Stimulated activated CD4-positive, alpha-beta T cell treated with anti-CD3 and anti-CD28 coated beads, Interleukin-1b, Interleukin-23, amount 100 ng/mL, for 1 hour (primary cell): ENCODE measurements around the gene ELK3.

Source experiments
- DNase-seq, 2 donors: peaks; one replicate each; pipeline ENCODE4 v3.0.0-alpha.2; 2020; ENCODE audit warnings: low read depth in 2 of 2

The ELK3 gene

GRCh38 chr12:96212456-96213375 is 18.5 kb downstream of the ELK3 start:
- DNase-seq = no peak

DNA sequence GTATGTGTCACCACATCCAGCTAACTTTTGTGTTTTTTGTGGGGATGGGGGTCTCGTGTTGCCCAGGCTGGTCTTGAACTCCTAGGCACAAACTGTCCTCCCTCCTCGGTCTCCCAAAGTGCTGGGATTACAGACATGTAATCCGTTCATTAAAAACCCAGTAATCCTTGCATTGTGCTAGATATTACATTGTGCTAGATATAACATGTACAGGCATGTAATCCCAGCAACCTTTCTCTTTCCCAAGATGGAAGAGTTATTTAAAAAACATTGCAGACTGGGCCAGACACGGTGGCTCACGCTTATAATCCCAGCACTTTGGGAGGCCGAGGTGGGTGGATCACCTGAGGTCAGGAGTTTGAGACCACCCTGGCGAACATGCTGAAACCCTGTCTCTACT is 19.7 kb downstream of the ELK3 start:
- no peak for DNase-seq

- no peak for DNase-seq
Observed at GRCh38 chr12:96215919-96216273, 21.7 kb downstream of the ELK3 start.

DNA sequence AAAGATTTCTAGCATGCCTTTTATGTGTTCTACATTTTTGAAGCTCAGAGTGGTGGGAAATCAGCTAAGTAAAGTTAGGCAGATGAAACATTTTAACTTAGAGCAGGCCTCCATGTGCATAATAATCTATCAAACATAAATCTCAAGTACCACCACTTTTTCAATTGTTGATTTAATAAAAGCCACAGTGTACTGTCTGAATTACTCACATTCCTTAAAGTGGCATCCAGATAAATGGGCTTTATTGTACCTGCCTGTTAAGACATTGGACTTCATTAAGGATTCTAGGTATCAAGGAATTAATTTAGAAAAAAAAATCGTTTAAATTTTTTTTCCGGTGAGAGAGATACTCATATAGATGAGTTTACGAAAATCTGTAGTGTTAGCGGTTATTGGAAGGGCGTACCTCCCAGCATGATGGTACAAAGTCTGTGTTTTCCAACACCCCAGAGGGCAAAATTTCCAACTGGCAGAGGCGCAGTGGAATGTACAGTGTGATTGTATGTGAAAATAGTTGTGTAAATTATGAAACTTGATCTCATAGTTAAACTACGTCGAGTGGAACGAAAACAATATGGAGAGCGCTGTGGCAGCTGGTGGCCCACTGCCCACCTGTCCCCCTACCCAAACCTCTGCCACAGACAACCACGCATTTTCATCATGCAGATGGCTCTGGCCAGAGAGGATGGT is 25.0 kb downstream of the ELK3 start:
- no peak for DNase-seq

DNA sequence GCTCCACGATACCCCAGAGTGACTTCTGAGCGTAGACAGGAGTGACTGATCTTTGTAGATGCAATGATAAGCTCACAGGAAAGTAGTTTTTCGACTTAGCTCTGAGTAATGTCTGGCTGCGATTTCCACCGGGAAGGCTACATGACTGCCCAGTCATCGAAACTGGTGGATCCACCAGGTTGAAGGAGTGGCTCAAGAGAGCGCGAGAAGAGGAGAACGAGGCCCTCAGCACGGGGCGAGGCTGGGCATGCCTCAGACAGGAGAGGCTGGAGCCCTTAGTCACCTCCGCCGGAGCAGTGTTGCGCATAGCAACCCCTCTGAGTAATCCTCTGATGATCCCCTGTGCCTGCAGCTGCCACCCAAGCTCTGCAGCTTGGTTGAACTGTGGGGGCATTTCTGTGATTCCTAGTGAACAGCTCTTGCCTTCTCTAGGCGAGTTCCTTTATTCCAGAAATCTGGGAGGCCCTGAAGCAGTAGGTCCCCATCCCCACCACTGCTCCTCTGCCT is 25.6 kb downstream of the ELK3 start:
- no peak for DNase-seq

DNA sequence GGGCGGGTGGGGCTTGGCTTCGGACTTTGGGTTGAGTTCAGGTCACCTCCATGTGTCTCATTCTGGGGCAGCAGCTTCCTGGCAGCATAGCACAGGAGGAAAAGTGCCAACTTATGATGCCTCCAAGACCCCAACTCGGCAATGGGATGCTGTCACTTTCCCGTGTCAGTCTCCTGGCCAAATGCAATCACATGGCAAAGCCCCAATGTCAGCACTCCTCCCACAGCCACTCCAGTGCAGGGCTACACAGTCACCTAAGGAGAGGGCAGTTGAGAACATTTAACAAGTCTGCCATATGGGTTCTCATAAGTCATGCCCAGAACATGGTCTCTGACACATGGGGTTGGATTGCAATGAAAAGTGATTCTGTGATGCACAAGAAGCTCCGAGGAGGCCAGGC is 26.7 kb downstream of the ELK3 start:
- no peak for DNase-seq

GRCh38 chr12:96221391-96221790 is 27.2 kb downstream of the ELK3 start:
- no peak for DNase-seq

DNA sequence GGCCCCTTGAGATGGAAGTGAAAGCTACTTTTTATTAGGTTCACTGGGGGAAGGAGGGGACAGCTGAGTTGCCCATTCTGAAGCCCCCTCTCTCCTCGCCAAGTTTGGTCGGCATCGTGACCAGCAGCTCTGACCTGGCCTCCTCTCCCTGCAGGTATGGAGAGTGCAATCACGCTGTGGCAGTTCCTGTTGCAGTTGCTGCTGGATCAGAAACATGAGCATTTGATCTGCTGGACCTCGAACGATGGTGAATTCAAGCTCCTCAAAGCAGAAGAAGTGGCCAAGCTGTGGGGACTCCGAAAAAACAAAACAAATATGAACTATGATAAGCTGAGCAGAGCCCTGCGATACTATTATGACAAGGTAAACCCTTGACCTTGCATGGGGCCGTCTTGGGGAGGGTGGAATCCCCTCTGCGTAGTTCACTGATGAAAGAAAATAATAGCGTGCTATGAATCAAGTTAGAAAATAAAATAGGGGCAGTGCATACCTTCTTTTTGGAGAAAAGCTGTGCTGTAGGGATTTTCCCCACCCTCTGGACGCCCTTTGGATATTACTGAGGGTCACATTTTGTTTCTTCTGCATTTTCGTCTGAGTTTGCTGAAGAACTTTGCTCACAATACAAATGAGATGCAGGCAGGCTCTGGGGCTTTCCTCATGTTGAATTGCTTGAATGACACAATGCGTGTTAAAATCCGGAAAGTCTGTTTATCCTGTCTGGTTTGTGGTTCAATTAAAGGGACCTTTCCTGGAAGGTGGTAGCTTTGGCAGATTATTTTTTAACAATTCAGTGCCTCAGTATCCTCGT is 29.4 kb downstream of the ELK3 start:
- no peak for DNase-seq

DNA sequence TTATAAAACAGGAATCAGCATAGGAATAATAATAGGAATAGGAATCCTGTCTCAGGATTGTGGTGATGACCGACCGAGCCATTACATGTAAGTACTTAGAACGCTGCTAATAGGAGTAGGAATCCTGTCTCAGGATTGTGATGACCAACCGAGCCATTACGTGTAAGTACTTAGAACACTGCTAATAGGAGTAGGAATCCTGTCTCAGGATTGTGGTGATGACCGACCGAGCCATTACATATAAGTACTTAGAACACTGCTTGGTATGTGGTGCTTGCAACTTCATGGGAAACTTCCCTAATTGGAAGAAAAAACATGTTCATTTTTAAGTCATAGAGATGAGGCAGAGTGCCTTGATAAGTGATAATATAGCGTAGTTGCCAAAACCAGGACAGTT is 30.0 kb downstream of the ELK3 start:
- DNase-seq = no peak

DNA sequence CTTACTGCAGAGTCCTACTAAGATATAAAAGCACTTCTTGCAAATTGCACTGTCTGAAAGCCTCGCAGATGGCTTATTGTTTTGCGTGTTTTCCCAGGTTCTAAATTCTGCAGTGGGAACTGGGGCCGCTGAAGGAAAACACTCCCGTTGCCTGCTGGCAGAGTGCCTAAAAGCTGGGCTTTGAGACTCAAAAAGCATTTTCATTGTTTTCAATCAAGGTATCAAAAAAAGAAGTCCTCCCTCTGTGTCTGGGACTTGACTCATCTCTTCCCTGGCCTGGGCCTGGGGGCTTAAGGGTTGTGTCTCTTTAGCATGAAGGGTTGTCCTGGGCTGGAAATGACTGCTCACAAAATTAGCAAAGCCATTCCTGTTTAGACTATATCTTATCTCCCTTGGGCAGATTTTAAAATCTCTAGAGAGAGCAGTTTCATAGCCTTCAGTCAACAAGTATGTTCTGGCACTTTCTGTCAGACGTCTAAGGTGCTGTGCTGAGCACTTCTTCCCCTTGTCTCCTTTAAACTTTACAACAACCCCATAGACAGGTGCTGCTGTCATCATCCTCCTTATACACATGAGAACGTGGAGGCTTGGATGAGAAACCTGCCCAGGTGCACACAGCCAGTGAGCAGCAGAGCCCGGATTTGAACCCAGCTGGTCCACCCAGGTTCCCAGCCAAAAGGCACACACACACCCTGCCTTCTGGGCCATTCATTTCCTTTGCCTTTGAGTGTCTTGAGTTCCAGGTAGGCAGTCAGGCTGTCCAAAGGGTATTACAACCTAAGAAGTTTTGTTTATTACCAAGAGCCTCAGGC is 31.1 kb downstream of the ELK3 start:
- no peak for DNase-seq

DNA sequence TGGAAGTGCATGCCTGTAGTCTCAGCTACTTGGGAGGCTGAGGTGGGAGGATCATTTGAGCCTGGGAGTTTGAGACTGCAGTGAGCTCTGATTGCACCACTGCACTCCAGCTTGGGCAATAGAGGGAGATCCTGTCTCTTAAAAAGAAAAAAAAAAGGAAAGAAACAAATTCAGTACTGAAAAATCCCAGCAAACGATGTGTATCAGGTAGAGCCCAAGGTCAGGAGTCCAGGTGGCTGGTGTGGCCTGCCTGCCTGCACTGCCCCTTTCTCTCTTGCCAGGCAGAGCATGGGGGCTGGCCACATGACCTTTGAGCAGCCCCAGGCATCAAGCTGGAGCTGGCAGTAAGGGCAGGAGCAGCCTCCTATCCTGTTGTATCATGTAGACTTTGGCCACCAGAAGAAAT is 31.8 kb downstream of the ELK3 start:
- no peak for DNase-seq

- no peak for DNase-seq
Observed at GRCh38 chr12:96226401-96226800, 32.2 kb downstream of the ELK3 start.

- no peak for DNase-seq
Observed at GRCh38 chr12:96226801-96227348, 32.7 kb downstream of the ELK3 start.

- no peak for DNase-seq
Observed at GRCh38 chr12:96227365-96228106, 33.4 kb downstream of the ELK3 start.

- no peak for DNase-seq
Observed at GRCh38 chr12:96228566-96229248, 34.5 kb downstream of the ELK3 start.

DNA sequence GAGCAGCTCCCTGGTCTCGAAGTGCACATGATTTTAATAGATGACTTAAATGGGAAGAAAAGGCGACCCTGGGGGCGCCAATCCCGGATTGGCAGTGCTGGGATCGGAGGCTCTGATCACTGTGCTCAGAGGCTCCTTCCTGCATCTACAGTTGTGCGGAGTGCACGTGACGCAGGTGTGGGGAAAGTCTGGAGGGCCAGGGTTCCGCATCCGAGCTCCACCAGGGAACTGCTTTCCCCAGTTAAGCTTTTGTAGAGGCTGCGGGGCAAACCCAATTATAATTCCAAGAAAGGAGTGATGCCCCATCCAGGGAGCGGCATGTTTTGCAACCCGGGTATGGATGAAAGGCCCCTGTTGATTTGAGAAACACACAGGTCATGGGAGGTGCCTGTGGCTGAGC is 36.5 kb downstream of the ELK3 start:
- no peak for DNase-seq

- DNase-seq = no peak
Observed at GRCh38 chr12:96233168-96233567, 39.0 kb downstream of the ELK3 start.

DNA sequence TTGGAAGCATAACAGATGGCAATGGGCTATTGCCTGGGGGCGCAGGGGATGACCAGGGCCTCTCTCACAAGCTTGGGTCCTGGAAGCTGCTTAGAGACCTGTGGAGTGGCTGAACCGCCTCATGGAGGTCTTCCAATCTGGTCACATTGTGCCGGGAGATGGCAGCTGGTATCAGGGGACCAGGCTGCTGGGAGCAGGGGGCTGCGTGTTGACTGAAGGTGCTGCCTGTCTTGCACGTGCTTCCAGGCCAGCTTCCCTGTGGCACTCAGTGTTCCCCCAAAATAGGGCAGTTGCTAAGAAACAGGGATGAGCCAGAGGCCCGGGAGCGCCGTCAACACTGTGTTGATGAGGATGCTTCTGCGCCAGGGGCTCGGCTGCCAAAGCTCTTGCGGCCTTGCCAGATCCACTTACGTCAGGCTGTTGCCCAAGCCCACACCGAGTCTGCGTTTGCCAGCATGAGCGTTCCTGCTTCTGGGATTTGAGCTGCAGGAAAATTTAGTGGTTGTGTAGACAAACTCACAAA is 39.8 kb downstream of the ELK3 start:
- no peak for DNase-seq
